ENCODE measurements around the gene WDR59. TPM values are rescaled to one million over a fixed set of nuclear protein-coding genes. Genes with fewer than 3 reads are reported as not detected.

Gene WDR59
- total and polyA plus RNA-seq, 9 of the 15 experiments (the other 6 are each of a cell fraction or from before 2014, with no cell fraction given), result 12.7 to 126 (median 34.7) TPM

- Histone ChIP-seq H3K9me1 (ENCODE audit: control insufficient read depth, insufficient read depth, low read length) (no peaks in the 10 kb centered on the region), H3K79me2 (ENCODE audit: control insufficient read depth, insufficient read depth, low read length) (peaks cover 83% of the 10 kb centered on the region), H3K36me3 (ENCODE audit: control insufficient read depth, insufficient read depth, low read length) (no peaks in the 10 kb centered on the region; the same call in 2 of the 3 replicates), H3K9me3 (replicated peaks; ENCODE audit: control insufficient read depth, insufficient read depth, low read depth, low read length) (peaks cover 5% of the 10 kb centered on the region; the same call in 1 of the 2 replicates), H3K27me3 (ENCODE audit: control insufficient read depth in 2 of 2, insufficient read depth in 2 of 2, low read length in 2 of 2) (no peaks in the 10 kb centered on the region), H3K4me3 (no peak overlapping the region), H3K9ac (ENCODE audit: insufficient read depth in 1 of 2, low read depth in 2 of 2, low read length in 2 of 2) (0 out of 4 replicates have a peak overlapping the region, but pooled peaks of 1 of the 2 experiments have one; percentile 3), H3K4me2 (ENCODE audit: insufficient read depth, low read length) (peak overlapping the region; percentile 9), H3K27ac (ENCODE audit: extremely low read depth, low read depth, low read length) (peak overlapping the region; percentile 50; the same call in 1 of the 3 replicates), H3K4me1 (replicated peaks in 1 of 2; ENCODE audit: control insufficient read depth in 2 of 2, insufficient read depth in 2 of 2, low read length in 2 of 2) (peaks cover 9 to 45% of the 10 kb centered on the region in 2 experiments; a peak in 4 of 5 replicates), H2AFZ (ENCODE audit: low read depth, low read length) (0 out of 2 replicates have a peak overlapping the region, but pooled peaks have one; percentile 5), H4K20me1 (replicated peaks; ENCODE audit: control insufficient read depth, insufficient read depth, low read length) (no peaks in the 10 kb centered on the region)
- WGBS (ENCODE audit: insufficient coverage, low coverage, missing lambda C conversion rate), result 63% methylated on average over 3 of the region's 3 CpGs
- ChIA-PET CTCF (ENCODE audit: low intra/inter-chr PET ratio) (no interaction called here), POLR2A (interaction anchor here (2.1 kb wide), 1 partner anchor 9 kb away, joined by 6 read pairs; no protein-coding TSS in a partner anchor)
- DNase-seq (ENCODE audit: extremely low read depth in 1 of 4, low spot score in 3 of 4) (no peak), ATAC-seq (no peak), FAIRE-seq (no peak)
- TF ChIP-seq ZNF444 (CRISPR knock-in tag; IDR thresholded peaks at IDR 0.05), result no peak
- TF ChIP-seq TAF7 (tag; IDR thresholded peaks at IDR 0.05), result no peak
- TF ChIP-seq ZNF780A (CRISPR knock-in tag; IDR thresholded peaks at IDR 0.05), result no peak
- no peak for TF ChIP-seq ZNF740 (CRISPR knock-in tag; IDR thresholded peaks at IDR 0.05)
- no peak for TF ChIP-seq ZNF740 (tag; IDR thresholded peaks at IDR 0.05)
- TF ChIP-seq HSF4 (CRISPR knock-in tag; IDR thresholded peaks at IDR 0.05; ENCODE audit: borderline replicate concordance), result no peak
- no peak for TF ChIP-seq ARID4B (CRISPR knock-in tag; IDR thresholded peaks at IDR 0.05)
- TF ChIP-seq SAFB2 (IDR thresholded peaks at IDR 0.05; ENCODE audit: borderline replicate concordance, low read depth, low read length, severe bottlenecking), result no peak
- TF ChIP-seq NFE2L1 (tag; IDR thresholded peaks at IDR 0.05; ENCODE audit: borderline replicate concordance, low read depth), result no peak
- no peak for TF ChIP-seq USF1 (CRISPR knock-in tag; IDR thresholded peaks at IDR 0.05)
- no peak for TF ChIP-seq ZNF764 (CRISPR knock-in tag; IDR thresholded peaks at IDR 0.05; ENCODE audit: low read depth)
- TF ChIP-seq ARID3A (IDR thresholded peaks at IDR 0.05; ENCODE audit: borderline replicate concordance, low read depth, low read length), result no peak
- intact Hi-C loops (cut with micrococcal nuclease) (no loop called here), in situ Hi-C loops (cut with MboI) (no loop called here)
- no TSS peak for BruUV-seq (replicated peaks)
These were observed 39.3 kb upstream of the WDR59 start for GRCh38 chr16:75024182-75024581.
